ENCODE measurements around the gene SLC29A3.

GRCh38 chr10:71280825-71281224 is 38.2 kb upstream of the SLC29A3 start:
- TF ChIP-seq SIN3A (IDR thresholded peaks at IDR 0.05; ENCODE audit: borderline replicate concordance, insufficient read depth, low read depth, low read length) (no peak), POLR2AphosphoS5 (IDR thresholded peaks at IDR 0.05; ENCODE audit: low read depth, low read length) (no peak)
- TF ChIP-seq, protein P1, sequence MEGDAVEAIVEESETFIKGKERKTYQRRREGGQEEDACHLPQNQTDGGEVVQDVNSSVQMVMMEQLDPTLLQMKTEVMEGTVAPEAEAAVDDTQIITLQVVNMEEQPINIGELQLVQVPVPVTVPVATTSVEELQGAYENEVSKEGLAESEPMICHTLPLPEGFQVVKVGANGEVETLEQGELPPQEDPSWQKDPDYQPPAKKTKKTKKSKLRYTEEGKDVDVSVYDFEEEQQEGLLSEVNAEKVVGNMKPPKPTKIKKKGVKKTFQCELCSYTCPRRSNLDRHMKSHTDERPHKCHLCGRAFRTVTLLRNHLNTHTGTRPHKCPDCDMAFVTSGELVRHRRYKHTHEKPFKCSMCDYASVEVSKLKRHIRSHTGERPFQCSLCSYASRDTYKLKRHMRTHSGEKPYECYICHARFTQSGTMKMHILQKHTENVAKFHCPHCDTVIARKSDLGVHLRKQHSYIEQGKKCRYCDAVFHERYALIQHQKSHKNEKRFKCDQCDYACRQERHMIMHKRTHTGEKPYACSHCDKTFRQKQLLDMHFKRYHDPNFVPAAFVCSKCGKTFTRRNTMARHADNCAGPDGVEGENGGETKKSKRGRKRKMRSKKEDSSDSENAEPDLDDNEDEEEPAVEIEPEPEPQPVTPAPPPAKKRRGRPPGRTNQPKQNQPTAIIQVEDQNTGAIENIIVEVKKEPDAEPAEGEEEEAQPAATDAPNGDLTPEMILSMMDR (IDR thresholded peaks at IDR 0.05) = no peak

Measured in Panc1 (cell line).